T-helper 2 cell treated with Interferon-gamma antibody and Interleukin-4, amounts not matched to agents 100 ng/mL and 5 ng/mL, for 36 hours (primary cell): ENCODE data around the gene LILRA6. TPM values are rescaled to one million over a fixed set of nuclear protein-coding genes. Genes with fewer than 3 reads are reported as not detected.
"Not testable (repeated sequence)": the region's sequence is repeated elsewhere in the genome, so short reads cannot be mapped to it uniquely, and the experiment has no call there.

Source experiments
- intact Hi-C: fragments of 100-400 bp; cut with micrococcal nuclease; formaldehyde crosslinking; loops from one replicate; pipeline ENCODE4 v1.15.1; 2023
- total RNA-seq: library from RNA; stranded (reverse); gene quantifications from 2 replicates; pipeline ENCODE4 v1.2.3, GENCODE V29; 2022

The LILRA6 gene
- total RNA-seq, 1 donor from 2014 or later, result 0.20 TPM

GRCh38 chr19:54266133-54266532, 23.5 kb upstream of the LILRA6 start:
- intact Hi-C loops, result no loop called here

- intact Hi-C loops, result no loop called here
Measured at GRCh38 chr19:54262470-54262869, 19.9 kb upstream of the LILRA6 start.

- intact Hi-C loops, result no loop called here
Measured at GRCh38 chr19:54262066-54262465, 19.5 kb upstream of the LILRA6 start.

GRCh38 chr19:54257116-54257480, 14.5 kb upstream of the LILRA6 start, which contains the start of gene LILRB5:
Gene LILRB5, minus strand, starts transcription at chr19:54257273. Its CDS starts 80 bp downstream, at chr19:54257193.
- intact Hi-C loops, result no loop called here

GRCh38 chr19:54256250-54257115, 13.9 kb upstream of the LILRA6 start:
- intact Hi-C loops, result no loop called here

- intact Hi-C loops, result no loop called here
Measured at GRCh38 chr19:54255105-54255775, 12.7 kb upstream of the LILRA6 start.

- intact Hi-C loops, result no loop called here
Measured at GRCh38 chr19:54254195-54254906, 11.8 kb upstream of the LILRA6 start.

- intact Hi-C loops, result no loop called here
Measured at GRCh38 chr19:54253331-54254194, 11.0 kb upstream of the LILRA6 start.

- intact Hi-C loops, result no loop called here
Measured at GRCh38 chr19:54252845-54253244, 10.3 kb upstream of the LILRA6 start.

- intact Hi-C loops, result no loop called here
Measured at GRCh38 chr19:54252243-54252642, 9.7 kb upstream of the LILRA6 start.

GRCh38 chr19:54248016-54248601, 5.5 kb upstream of the LILRA6 start:
- intact Hi-C loops, result no loop called here

- intact Hi-C loops, result no loop called here
Measured at GRCh38 chr19:54247106-54247930, 4.7 kb upstream of the LILRA6 start.

GRCh38 chr19:54245936-54246335, 3.3 kb upstream of the LILRA6 start:
- intact Hi-C loops, result no loop called here

- intact Hi-C loops, result not testable (repeated sequence)
Measured at GRCh38 chr19:54243809-54244208, 1.2 kb upstream of the LILRA6 start.

- intact Hi-C loops, result not testable (repeated sequence)
Measured at GRCh38 chr19:54242234-54242633, 356 bp downstream of the LILRA6 start.

- intact Hi-C loops, result not testable (repeated sequence)
Measured at GRCh38 chr19:54240372-54241336, 1.9 kb downstream of the LILRA6 start.

- intact Hi-C loops, result not testable (repeated sequence)
Measured at GRCh38 chr19:54239491-54240371, 2.9 kb downstream of the LILRA6 start.

- intact Hi-C loops, result no loop called here
Measured at GRCh38 chr19:54233941-54234340, 8.6 kb downstream of the LILRA6 start.
